Skeletal muscle cell (primary cell): ENCODE results near the gene SLC15A4.
"Not testable (repeated sequence)": the region's sequence is repeated elsewhere in the genome, so short reads cannot be mapped to it uniquely, and the experiment has no call there.

Experiments used
- DNase-seq: peaks from one replicate; pipeline ENCODE4 v3.0.0-alpha.2; 2010; ENCODE audit warnings: low read depth
- H3K4me3 ChIP-seq: 2 replicates; pipeline ENCODE4 v1.5.1; 2011; ENCODE audit warnings: low read depth, mild to moderate bottlenecking, control low read depth, low read length, moderate library complexity

The SLC15A4 gene

GRCh38 chr12:128846671-128847070 is 22.9 kb upstream of the SLC15A4 start:
- H3K4me3 ChIP-seq, DNase-seq: not testable (repeated sequence)

GRCh38 chr12:128844031-128844635 is 20.4 kb upstream of the SLC15A4 start:
- no peak for DNase-seq
- H3K4me3 ChIP-seq, result no peak overlapping the region

GRCh38 chr12:128843538-128843937 is 19.8 kb upstream of the SLC15A4 start:
- no peak overlapping the region for H3K4me3 ChIP-seq
- no peak for DNase-seq

GRCh38 chr12:128842579-128842978 is 18.8 kb upstream of the SLC15A4 start:
- no peak for DNase-seq
- no peak overlapping the region for H3K4me3 ChIP-seq

- no peak overlapping the region for H3K4me3 ChIP-seq
- DNase-seq, result no peak
These were observed 17.2 kb upstream of the SLC15A4 start for GRCh38 chr12:128840862-128841468.

- H3K4me3 ChIP-seq, DNase-seq: not testable (repeated sequence)
These were observed 16.1 kb upstream of the SLC15A4 start for GRCh38 chr12:128839885-128840284.

GRCh38 chr12:128833418-128833817 is 9.7 kb upstream of the SLC15A4 start:
- no peak for DNase-seq
- no peak overlapping the region for H3K4me3 ChIP-seq

GRCh38 chr12:128830505-128830893 is 6.7 kb upstream of the SLC15A4 start:
- H3K4me3 ChIP-seq, result no peak overlapping the region
- no peak for DNase-seq

GRCh38 chr12:128829861-128830504 is 6.2 kb upstream of the SLC15A4 start:
- H3K4me3 ChIP-seq, result no peak overlapping the region
- DNase-seq, result peak; percentile 36

- no peak for DNase-seq
- H3K4me3 ChIP-seq, result no peak overlapping the region
These were observed 4.0 kb upstream of the SLC15A4 start for GRCh38 chr12:128827724-128828123.

GRCh38 chr12:128825835-128826234 is 2.1 kb upstream of the SLC15A4 start:
- DNase-seq, result no peak
- no peak overlapping the region for H3K4me3 ChIP-seq

- no peak for DNase-seq
- peak overlapping the region; percentile 84 for H3K4me3 ChIP-seq
These were observed 392 bp downstream of the SLC15A4 start for GRCh38 chr12:128823216-128823915.

- no peak overlapping the region for H3K4me3 ChIP-seq
- no peak for DNase-seq
These were observed 2.9 kb downstream of the SLC15A4 start for GRCh38 chr12:128820723-128821432.

- no peak overlapping the region for H3K4me3 ChIP-seq
- DNase-seq, result no peak
These were observed 3.5 kb downstream of the SLC15A4 start for GRCh38 chr12:128820253-128820652.

- H3K4me3 ChIP-seq, result no peak overlapping the region
- DNase-seq, result no peak
These were observed 4.2 kb downstream of the SLC15A4 start for GRCh38 chr12:128819293-128820144.

GRCh38 chr12:128818065-128819022 is 5.4 kb downstream of the SLC15A4 start:
- H3K4me3 ChIP-seq, result no peak overlapping the region
- DNase-seq, result no peak

GRCh38 chr12:128817111-128818015 is 6.4 kb downstream of the SLC15A4 start:
- H3K4me3 ChIP-seq, result no peak overlapping the region
- peak; percentile 23 for DNase-seq
